Measurements from ENCODE around the gene TAF6. TPM values are rescaled to one million over a fixed set of nuclear protein-coding genes. Genes with fewer than 3 reads are reported as not detected.

The TAF6 gene
- total RNA-seq, 4 donors from 2014 or later = 18.0 to 581 (median 43.9) TPM

GRCh38 chr7:100095289-100095688 is 23.9 kb downstream of the TAF6 start:
- intact Hi-C loops (cut with DNase I; ENCODE audit: low total_unique reads) (no loop called here), in situ Hi-C loops (cut with MboI; ENCODE audit: low pct_ligation_motif_present in 1 of 4, low pct_unique_long_range_greater_than_20kb in 1 of 4, low sequenced_read_pairs in 3 of 4) (no loop called here)
- H3K27me3 ChIP-seq = no peaks in the 10 kb centered on the region
- DNase-seq = no peak
- 71 to 82% methylated on average over 3 to 9 of the region's 9 CpGs for WGBS, 2 donors (ENCODE audit: low coverage in 1 of 2)
- H3K36me3 ChIP-seq = peaks cover 0 to 64% (median 26%) of the 10 kb centered on the region in 4 donors
- peaks cover 5 to 18% (median 9%) of the 10 kb centered on the region in 4 donors for H3K4me1 ChIP-seq
- no peaks in the 10 kb centered on the region for H3K9me3 ChIP-seq
- H3K4me3 ChIP-seq = no peak overlapping the region
- H3K27ac ChIP-seq = no peak overlapping the region
- TF ChIP-seq POLR2AphosphoS5 (IDR thresholded peaks at IDR 0.05) (no peak), POLR2A (IDR thresholded peaks at IDR 0.05) (no peak), EP300 (IDR thresholded peaks at IDR 0.05; ENCODE audit: low read depth) (no peak), CTCF (IDR thresholded peaks at IDR 0.05) (no peak)

GRCh38 chr7:100093925-100094486 is 25.2 kb downstream of the TAF6 start:
- TF ChIP-seq POLR2AphosphoS5 (IDR thresholded peaks at IDR 0.05) (no peak), EP300 (IDR thresholded peaks at IDR 0.05; ENCODE audit: low read depth) (no peak), POLR2A (IDR thresholded peaks at IDR 0.05) (no peak), CTCF (IDR thresholded peaks at IDR 0.05) (no peak)
- Histone ChIP-seq H3K4me3 (no peak overlapping the region), H3K4me1 (peaks cover 4 to 16% (median 8%) of the 10 kb centered on the region in 4 donors), H3K27ac (peak overlapping the region in 1 of 4 donors; percentile 11), H3K9me3 (no peaks in the 10 kb centered on the region), H3K27me3 (no peaks in the 10 kb centered on the region), H3K36me3 (peaks cover 0 to 58% (median 25%) of the 10 kb centered on the region in 4 donors)
- 86 to 87% methylated on average over 3 to 16 of the region's 16 CpGs for WGBS, 2 donors (ENCODE audit: low coverage in 1 of 2)
- DNase-seq = no peak
- in situ Hi-C loops (cut with MboI; ENCODE audit: low pct_ligation_motif_present in 1 of 4, low pct_unique_long_range_greater_than_20kb in 1 of 4, low sequenced_read_pairs in 3 of 4) = no loop called here
- intact Hi-C loops (cut with DNase I; ENCODE audit: low total_unique reads) = no loop called here

GRCh38 chr7:100093498-100093897 is 25.7 kb downstream of the TAF6 start:
- intact Hi-C loops (cut with DNase I; ENCODE audit: low total_unique reads) (no loop called here), in situ Hi-C loops (cut with MboI; ENCODE audit: low pct_ligation_motif_present in 1 of 4, low pct_unique_long_range_greater_than_20kb in 1 of 4, low sequenced_read_pairs in 3 of 4) (no loop called here)
- no peak for TF ChIP-seq EP300 (IDR thresholded peaks at IDR 0.05; ENCODE audit: low read depth)
- TF ChIP-seq POLR2A (IDR thresholded peaks at IDR 0.05) = no peak
- TF ChIP-seq POLR2AphosphoS5 (IDR thresholded peaks at IDR 0.05) = no peak
- TF ChIP-seq CTCF (IDR thresholded peaks at IDR 0.05) = no peak
- Histone ChIP-seq H3K27me3 (no peaks in the 10 kb centered on the region), H3K4me1 (peaks cover 4 to 12% (median 10%) of the 10 kb centered on the region in 4 donors), H3K27ac (peak overlapping the region in 1 of 4 donors; percentile 11), H3K4me3 (no peak overlapping the region), H3K9me3 (no peaks in the 10 kb centered on the region), H3K36me3 (peaks cover 0 to 53% (median 23%) of the 10 kb centered on the region in 4 donors)
- no peak for DNase-seq
- 63 to 70% methylated on average over 4 to 13 of the region's 13 CpGs for WGBS, 2 donors (ENCODE audit: low coverage in 1 of 2)

GRCh38 chr7:100093054-100093453 is 26.1 kb downstream of the TAF6 start:
- intact Hi-C loops (cut with DNase I; ENCODE audit: low total_unique reads) (no loop called here), in situ Hi-C loops (cut with MboI; ENCODE audit: low pct_ligation_motif_present in 1 of 4, low pct_unique_long_range_greater_than_20kb in 1 of 4, low sequenced_read_pairs in 3 of 4) (no loop called here)
- 71% methylated on average over 8 of the region's 8 CpGs; no CpG with 5 or more reads in 1 of the 2 donors for WGBS, 2 donors (ENCODE audit: low coverage in 1 of 2)
- Histone ChIP-seq H3K9me3 (no peaks in the 10 kb centered on the region), H3K36me3 (peaks cover 0 to 49% (median 21%) of the 10 kb centered on the region in 4 donors), H3K4me3 (no peak overlapping the region), H3K4me1 (peaks cover 8 to 16% (median 14%) of the 10 kb centered on the region in 4 donors), H3K27me3 (no peaks in the 10 kb centered on the region), H3K27ac (no peak overlapping the region)
- DNase-seq = no peak
- TF ChIP-seq POLR2A (IDR thresholded peaks at IDR 0.05) (no peak), EP300 (IDR thresholded peaks at IDR 0.05; ENCODE audit: low read depth) (no peak), POLR2AphosphoS5 (IDR thresholded peaks at IDR 0.05) (no peak), CTCF (IDR thresholded peaks at IDR 0.05) (no peak)

Measured in transverse colon (tissue), 4 donors.